Activated T-helper 17 cell treated with anti-CD3 and anti-CD28 coated beads, Interleukin-2, amount 50 U/mL, for 72 hours (primary cell): Measurements from ENCODE around the gene VAC14. TPM values are rescaled to one million over a fixed set of nuclear protein-coding genes. Genes with fewer than 3 reads are reported as not detected.

Source experiments
- ATAC-seq: fragments of 150-1000 bp; cut with Tn5 transposase; replicated peaks from 2 replicates; pipeline ENCODE4 v1.10.0; 2021; ENCODE audit warnings: mild to moderate bottlenecking, moderate library complexity
- H3K27ac Mint-ChIP-seq: one replicate; pipeline ENCODE4 v1.8.0; 2022; ENCODE audit warnings: mixed read lengths
- H3K27me3 Mint-ChIP-seq: one replicate; pipeline ENCODE4 v1.8.0; 2022; ENCODE audit warnings: mixed read lengths
- H3K36me3 Mint-ChIP-seq: one replicate; pipeline ENCODE4 v1.8.0; 2022; ENCODE audit warnings: low read depth, mild to moderate bottlenecking, mixed read lengths
- H3K4me1 Mint-ChIP-seq: one replicate; pipeline ENCODE4 v1.8.0; 2022; ENCODE audit warnings: mixed read lengths
- H3K4me3 Mint-ChIP-seq: one replicate; pipeline ENCODE4 v1.8.0; 2022; ENCODE audit warnings: mild to moderate bottlenecking, mixed read lengths
- H3K9me3 Mint-ChIP-seq: one replicate; pipeline ENCODE4 v1.8.0; 2022; ENCODE audit warnings: mixed read lengths
- total RNA-seq, 2 donors: library from RNA; stranded (reverse); gene quantifications; one replicate each; pipeline ENCODE4 v1.2.3, GENCODE V29; 2022

Gene VAC14
- total RNA-seq, 2 donors from 2014 or later: 22.4 to 34.9 TPM

GRCh38 chr16:70737377-70738082 is 63.4 kb downstream of the VAC14 start:
- H3K27me3 Mint-ChIP-seq: no peaks in the 10 kb centered on the region
- H3K27ac Mint-ChIP-seq: peak overlapping the region; percentile 98
- ATAC-seq: peak; percentile 96
- peaks cover 33% of the 10 kb centered on the region for H3K36me3 Mint-ChIP-seq
- H3K9me3 Mint-ChIP-seq: no peaks in the 10 kb centered on the region
- H3K4me3 Mint-ChIP-seq: peak overlapping the region; percentile 85
- peaks cover 18% of the 10 kb centered on the region for H3K4me1 Mint-ChIP-seq

- peak overlapping the region; percentile 98 for H3K27ac Mint-ChIP-seq
- H3K4me1 Mint-ChIP-seq: peaks cover 18% of the 10 kb centered on the region
- no peaks in the 10 kb centered on the region for H3K9me3 Mint-ChIP-seq
- H3K27me3 Mint-ChIP-seq: no peaks in the 10 kb centered on the region
- peak overlapping the region; percentile 85 for H3K4me3 Mint-ChIP-seq
- H3K36me3 Mint-ChIP-seq: peaks cover 39% of the 10 kb centered on the region
- ATAC-seq: no peak
Measured at GRCh38 chr16:70736465-70737376, 64.2 kb downstream of the VAC14 start.

GRCh38 chr16:70735141-70735979 is 65.6 kb downstream of the VAC14 start:
- no peaks in the 10 kb centered on the region for H3K9me3 Mint-ChIP-seq
- peaks cover 50% of the 10 kb centered on the region for H3K36me3 Mint-ChIP-seq
- H3K4me1 Mint-ChIP-seq: peaks cover 18% of the 10 kb centered on the region
- peak overlapping the region; percentile 5 for H3K27ac Mint-ChIP-seq
- H3K27me3 Mint-ChIP-seq: no peaks in the 10 kb centered on the region
- no peak overlapping the region for H3K4me3 Mint-ChIP-seq
- ATAC-seq: no peak

DNA sequence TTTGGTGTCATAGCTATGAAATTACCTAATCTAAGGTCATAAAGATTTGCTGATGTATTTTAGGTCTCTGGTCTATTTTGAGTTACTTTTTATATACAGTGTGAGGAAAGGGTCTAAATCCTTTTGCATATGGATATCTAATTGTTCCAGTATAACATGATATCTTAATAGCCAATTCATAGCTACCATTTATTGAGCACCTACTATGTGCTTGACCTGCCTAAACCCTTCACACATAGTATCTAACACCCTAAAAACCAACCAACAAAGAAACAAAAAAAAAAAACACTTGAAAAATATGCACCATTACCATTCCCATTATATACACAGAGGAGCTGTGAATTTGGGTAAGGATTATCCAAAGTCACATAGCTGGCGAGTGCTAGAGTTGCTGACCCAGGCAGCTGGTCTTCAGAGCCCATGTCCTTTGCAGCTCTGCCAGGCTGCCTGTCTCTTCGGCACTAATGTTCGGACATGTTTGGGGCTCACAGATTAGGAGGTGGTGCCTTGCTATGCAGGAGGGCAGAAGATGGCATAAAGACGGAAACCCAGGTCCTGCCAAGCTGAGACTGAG is 66.3 kb downstream of the VAC14 start:
- Mint-ChIP-seq H3K4me1 (peaks cover 18% of the 10 kb centered on the region), H3K36me3 (peaks cover 57% of the 10 kb centered on the region), H3K4me3 (no peak overlapping the region), H3K9me3 (no peaks in the 10 kb centered on the region), H3K27ac (peak overlapping the region; percentile 5), H3K27me3 (no peaks in the 10 kb centered on the region)
- ATAC-seq: no peak

DNA sequence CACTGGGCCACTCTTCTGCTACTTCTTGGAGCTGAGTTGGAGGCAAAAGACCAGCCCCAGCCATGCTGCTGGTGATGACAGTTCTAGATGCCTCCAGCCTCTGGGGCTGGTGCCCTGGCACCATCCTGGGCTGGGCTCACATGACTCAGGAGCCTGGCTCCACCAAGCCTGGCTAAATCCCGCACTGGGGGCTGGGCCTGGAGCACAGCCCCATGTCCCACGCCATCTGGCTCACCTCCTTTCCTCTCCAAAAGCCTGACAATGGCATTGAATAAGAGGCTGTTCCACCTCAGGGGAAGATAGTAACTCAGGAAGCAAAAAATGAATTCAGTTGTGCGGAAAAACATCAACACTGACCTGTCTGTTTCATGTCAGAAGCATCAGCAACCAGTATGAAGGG is 70.0 kb downstream of the VAC14 start:
- Mint-ChIP-seq H3K9me3 (no peaks in the 10 kb centered on the region), H3K36me3 (peaks cover 55% of the 10 kb centered on the region), H3K27me3 (no peaks in the 10 kb centered on the region), H3K27ac (peak overlapping the region; percentile 21), H3K4me3 (no peak overlapping the region), H3K4me1 (no peaks in the 10 kb centered on the region)
- no peak for ATAC-seq

GRCh38 chr16:70730031-70730430 is 70.9 kb downstream of the VAC14 start:
- peaks cover 54% of the 10 kb centered on the region for H3K36me3 Mint-ChIP-seq
- no peaks in the 10 kb centered on the region for H3K9me3 Mint-ChIP-seq
- no peak for ATAC-seq
- no peaks in the 10 kb centered on the region for H3K4me1 Mint-ChIP-seq
- H3K27ac Mint-ChIP-seq: peak overlapping the region; percentile 7
- H3K4me3 Mint-ChIP-seq: no peak overlapping the region
- no peaks in the 10 kb centered on the region for H3K27me3 Mint-ChIP-seq

- H3K4me1 Mint-ChIP-seq: no peaks in the 10 kb centered on the region
- no peak for ATAC-seq
- H3K27ac Mint-ChIP-seq: peak overlapping the region; percentile 7
- H3K27me3 Mint-ChIP-seq: no peaks in the 10 kb centered on the region
- peaks cover 47% of the 10 kb centered on the region for H3K36me3 Mint-ChIP-seq
- H3K9me3 Mint-ChIP-seq: no peaks in the 10 kb centered on the region
- no peak overlapping the region for H3K4me3 Mint-ChIP-seq
Measured at GRCh38 chr16:70729292-70729691, 71.7 kb downstream of the VAC14 start.

DNA sequence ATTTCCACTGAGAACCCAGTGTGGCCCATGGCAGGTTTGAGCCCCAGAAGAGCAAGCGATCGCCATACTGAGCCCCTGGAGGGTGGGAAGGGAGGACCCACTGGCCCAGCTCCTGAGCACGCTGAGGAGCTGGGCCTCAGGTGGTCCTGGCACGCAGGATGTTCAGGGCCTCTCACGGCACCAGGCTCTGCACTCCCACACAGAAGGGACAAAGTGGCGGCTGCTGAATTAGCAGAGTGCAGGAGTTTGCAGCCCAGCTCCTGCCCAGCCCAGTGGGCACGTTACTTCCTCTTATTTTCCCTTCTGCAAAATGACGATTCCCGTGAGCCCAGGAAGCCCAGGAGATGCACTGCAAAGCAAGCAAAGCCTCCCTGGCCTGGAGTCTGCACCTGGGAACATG is 72.8 kb downstream of the VAC14 start:
- no peaks in the 10 kb centered on the region for H3K9me3 Mint-ChIP-seq
- no peak for ATAC-seq
- no peaks in the 10 kb centered on the region for H3K27me3 Mint-ChIP-seq
- H3K4me1 Mint-ChIP-seq: no peaks in the 10 kb centered on the region
- no peak overlapping the region for H3K4me3 Mint-ChIP-seq
- H3K27ac Mint-ChIP-seq: no peak overlapping the region
- H3K36me3 Mint-ChIP-seq: peaks cover 48% of the 10 kb centered on the region

DNA sequence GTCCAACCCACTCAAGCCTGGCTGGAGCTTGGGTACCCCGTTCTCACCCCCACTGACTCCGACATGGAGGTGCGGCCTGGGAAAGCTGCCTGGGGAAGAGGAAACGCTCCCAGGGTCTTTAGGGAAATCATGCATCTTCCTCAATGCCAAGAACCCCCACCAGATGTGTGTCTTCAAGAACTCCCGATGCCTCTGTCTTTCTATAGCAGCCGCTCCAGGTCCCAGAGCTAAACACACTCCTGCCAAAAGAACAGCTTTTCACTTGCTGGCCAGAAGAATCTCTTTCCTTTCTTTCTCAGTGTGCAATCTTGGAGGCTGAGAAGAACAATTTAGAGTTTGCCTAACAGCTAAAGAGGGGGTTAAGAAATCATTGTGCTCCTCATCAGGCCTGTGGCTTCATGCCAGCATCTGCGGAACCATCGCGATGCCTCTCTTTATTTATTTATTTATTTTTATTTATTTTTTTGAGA is 74.0 kb downstream of the VAC14 start:
- Mint-ChIP-seq H3K4me1 (no peaks in the 10 kb centered on the region), H3K9me3 (no peaks in the 10 kb centered on the region), H3K27me3 (no peaks in the 10 kb centered on the region), H3K27ac (no peak overlapping the region), H3K36me3 (peaks cover 49% of the 10 kb centered on the region), H3K4me3 (no peak overlapping the region)
- no peak for ATAC-seq

GRCh38 chr16:70725912-70726828 is 74.8 kb downstream of the VAC14 start:
- no peak for ATAC-seq
- H3K27me3 Mint-ChIP-seq: no peaks in the 10 kb centered on the region
- no peak overlapping the region for H3K27ac Mint-ChIP-seq
- H3K36me3 Mint-ChIP-seq: peaks cover 48% of the 10 kb centered on the region
- no peaks in the 10 kb centered on the region for H3K9me3 Mint-ChIP-seq
- H3K4me1 Mint-ChIP-seq: no peaks in the 10 kb centered on the region
- H3K4me3 Mint-ChIP-seq: no peak overlapping the region

DNA sequence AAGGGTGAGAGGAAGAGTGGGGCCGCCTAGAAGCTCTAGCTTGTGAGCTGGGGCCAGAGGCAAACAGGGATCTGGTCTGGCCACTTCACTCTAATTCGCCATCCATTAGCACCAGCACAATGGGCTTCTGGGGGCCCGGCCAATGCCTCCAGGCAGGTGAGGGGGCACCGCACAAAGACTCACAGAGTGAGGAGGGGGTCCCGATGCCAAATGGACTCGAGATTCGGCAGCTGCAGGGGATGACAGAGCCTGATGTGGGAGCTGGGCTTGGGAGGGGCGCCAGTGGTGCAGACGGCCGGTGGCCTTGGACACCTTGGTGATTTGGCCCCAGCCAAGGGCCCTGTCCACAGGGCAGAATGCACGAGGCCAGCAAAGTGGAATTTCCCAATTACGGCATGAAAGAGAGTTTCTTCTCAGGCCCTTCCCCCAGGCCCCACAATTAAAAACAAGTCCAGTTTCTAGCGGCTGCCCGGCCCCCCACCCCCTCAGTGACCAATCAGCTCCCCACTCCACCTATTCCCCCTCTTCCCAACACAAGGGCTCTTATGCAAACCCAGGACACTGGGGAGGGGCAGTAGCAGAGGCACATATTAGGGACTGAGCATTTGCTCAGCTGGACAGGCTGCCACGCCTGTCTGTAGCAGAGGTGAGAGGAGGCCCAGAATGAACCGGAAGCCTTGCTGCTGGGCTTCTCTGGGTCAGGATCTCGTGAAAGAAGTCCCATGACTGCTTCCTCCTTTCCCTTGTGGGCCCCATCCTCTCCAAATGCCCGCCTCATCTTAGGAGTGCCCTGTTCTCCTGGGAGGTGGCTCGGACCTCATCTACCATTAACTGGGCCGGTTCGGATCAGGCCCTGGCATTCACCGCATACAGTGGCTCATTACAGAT is 75.7 kb downstream of the VAC14 start:
- no peak for ATAC-seq
- Mint-ChIP-seq H3K27ac (no peak overlapping the region), H3K27me3 (no peaks in the 10 kb centered on the region), H3K4me1 (peaks cover 5% of the 10 kb centered on the region), H3K36me3 (peaks cover 51% of the 10 kb centered on the region), H3K4me3 (no peak overlapping the region), H3K9me3 (no peaks in the 10 kb centered on the region)

- H3K4me3 Mint-ChIP-seq: no peak overlapping the region
- H3K27me3 Mint-ChIP-seq: no peaks in the 10 kb centered on the region
- H3K36me3 Mint-ChIP-seq: peaks cover 51% of the 10 kb centered on the region
- H3K27ac Mint-ChIP-seq: no peak overlapping the region
- no peaks in the 10 kb centered on the region for H3K9me3 Mint-ChIP-seq
- no peak for ATAC-seq
- H3K4me1 Mint-ChIP-seq: peaks cover 5% of the 10 kb centered on the region
Measured at GRCh38 chr16:70724146-70725023, 76.6 kb downstream of the VAC14 start.
